Measurements from ENCODE around the gene CLCN4.
A peak's percentile ranks its signal among the peaks of the same experiment; 100 is the strongest.

DNA sequence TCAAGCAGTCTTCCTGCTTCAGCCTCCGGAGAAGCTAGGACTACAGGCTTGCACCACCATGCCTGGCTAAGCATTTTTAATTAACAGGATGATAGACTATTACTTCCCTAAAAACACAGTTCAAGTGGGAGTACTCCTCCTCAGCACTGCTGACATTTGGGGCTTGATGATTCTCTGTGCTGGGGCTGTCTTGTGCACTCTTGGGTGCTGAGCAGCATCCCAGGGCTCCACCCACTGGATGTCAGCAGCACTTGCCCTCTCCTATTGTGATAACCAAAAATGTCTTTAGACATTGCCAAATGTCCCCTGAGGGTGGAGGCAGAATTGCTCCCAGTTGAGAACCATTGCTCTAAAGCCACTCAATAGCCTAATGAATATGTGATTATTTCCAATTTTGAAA, 60.4 kb downstream of the CLCN4 start:
- no peak for TF ChIP-seq JUND (IDR thresholded peaks at IDR 0.05; ENCODE audit: low read length)
- no peak for TF ChIP-seq MAX (IDR thresholded peaks at IDR 0.05)
- no peak for TF ChIP-seq ZNF274 (IDR thresholded peaks at IDR 0.05; ENCODE audit: borderline replicate concordance, extremely low read depth, low read length)
- TF ChIP-seq CHD1 (IDR thresholded peaks at IDR 0.05; ENCODE audit: low read depth, low read length): no peak
- TF ChIP-seq, protein P1, sequence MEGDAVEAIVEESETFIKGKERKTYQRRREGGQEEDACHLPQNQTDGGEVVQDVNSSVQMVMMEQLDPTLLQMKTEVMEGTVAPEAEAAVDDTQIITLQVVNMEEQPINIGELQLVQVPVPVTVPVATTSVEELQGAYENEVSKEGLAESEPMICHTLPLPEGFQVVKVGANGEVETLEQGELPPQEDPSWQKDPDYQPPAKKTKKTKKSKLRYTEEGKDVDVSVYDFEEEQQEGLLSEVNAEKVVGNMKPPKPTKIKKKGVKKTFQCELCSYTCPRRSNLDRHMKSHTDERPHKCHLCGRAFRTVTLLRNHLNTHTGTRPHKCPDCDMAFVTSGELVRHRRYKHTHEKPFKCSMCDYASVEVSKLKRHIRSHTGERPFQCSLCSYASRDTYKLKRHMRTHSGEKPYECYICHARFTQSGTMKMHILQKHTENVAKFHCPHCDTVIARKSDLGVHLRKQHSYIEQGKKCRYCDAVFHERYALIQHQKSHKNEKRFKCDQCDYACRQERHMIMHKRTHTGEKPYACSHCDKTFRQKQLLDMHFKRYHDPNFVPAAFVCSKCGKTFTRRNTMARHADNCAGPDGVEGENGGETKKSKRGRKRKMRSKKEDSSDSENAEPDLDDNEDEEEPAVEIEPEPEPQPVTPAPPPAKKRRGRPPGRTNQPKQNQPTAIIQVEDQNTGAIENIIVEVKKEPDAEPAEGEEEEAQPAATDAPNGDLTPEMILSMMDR (IDR thresholded peaks at IDR 0.05; ENCODE audit: control extremely low read depth in 1 of 3, insufficient read depth in 1 of 3, low read depth in 1 of 3, low read length in 3 of 3): peak; percentile 9 to 20 (median 20); a peak in 2 of 4 replicates
